ENCODE data around the gene GRAMD1C.
A peak's percentile ranks its signal among the peaks of the same experiment; 100 is the strongest.

Gene GRAMD1C

DNA sequence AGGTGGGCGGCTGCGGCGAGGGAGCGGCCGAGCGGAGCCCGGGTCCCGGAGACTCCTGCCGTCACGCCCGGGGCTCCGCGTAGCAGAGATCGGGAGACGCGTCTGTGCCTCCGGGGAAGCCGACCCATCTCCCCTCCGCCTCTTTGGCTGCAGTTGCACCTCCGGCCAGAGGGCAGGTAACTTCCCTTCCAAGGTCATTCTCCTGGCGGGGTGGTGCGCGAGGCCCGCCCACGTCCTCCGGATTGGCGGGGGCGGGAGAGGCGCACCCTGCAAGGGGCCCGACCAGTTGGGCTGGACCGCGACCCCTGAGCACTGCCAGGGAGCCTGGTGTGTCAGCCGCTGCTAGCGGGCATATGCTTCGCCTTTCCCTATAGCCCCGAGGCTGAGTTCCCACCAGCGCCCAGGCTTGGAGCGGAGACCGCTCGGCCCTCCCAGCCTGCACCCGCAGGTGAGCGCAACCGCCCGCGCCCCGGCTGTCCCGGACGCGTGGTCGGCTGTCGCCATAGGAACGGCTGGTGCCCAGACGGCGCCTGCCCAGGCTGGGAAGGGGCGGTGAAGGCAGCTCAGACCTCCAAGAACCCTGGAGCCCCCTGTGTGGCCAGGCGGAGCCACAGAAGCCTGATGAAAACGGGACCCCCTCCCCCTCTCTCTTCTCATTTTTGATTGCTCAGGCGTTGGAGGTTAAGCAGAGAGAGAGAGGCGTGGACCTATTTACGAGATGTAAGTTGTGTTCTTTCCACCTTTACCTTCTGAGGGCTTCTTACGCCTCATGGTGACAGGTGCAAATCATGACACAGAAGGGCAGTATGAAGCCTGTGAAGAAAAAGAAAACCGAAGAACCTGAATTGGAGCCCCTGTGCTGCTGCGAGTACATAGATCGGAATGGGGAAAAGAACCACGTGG is 109.7 kb downstream of the GRAMD1C start:
- no peaks in the 10 kb centered on the region for H3K9me3 Mint-ChIP-seq
- H3K4me1 Mint-ChIP-seq (ENCODE audit: low read depth) = peaks cover 8% of the 10 kb centered on the region
- H3K27me3 Mint-ChIP-seq (ENCODE audit: low read depth) = peaks cover 53% of the 10 kb centered on the region
- DNase-seq (ENCODE audit: low spot score) = no peak
- H3K36me3 Mint-ChIP-seq (ENCODE audit: low read depth) = no peaks in the 10 kb centered on the region
- no peak overlapping the region for H3K27ac Mint-ChIP-seq
- peak overlapping the region; percentile 60 for H3K4me3 Mint-ChIP-seq

DNA sequence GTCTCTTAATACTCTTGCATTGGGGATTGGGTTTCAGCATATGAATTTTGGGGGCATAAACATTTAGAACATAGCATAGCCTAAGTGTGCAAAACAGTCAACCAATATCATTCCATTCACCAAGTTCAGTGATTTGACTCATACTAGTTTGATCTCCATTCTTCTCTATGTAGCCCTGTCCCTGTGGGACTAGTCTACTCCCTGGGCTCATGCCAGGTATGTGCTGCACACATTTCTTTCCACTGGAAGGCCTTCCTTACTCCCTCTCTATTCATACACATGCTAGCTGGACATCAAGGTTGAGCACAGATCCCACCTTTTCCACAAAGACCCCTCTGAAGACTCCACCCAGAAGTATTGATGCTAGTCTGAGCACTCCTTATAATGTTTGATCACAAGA is 114.3 kb downstream of the GRAMD1C start:
- H3K4me3 Mint-ChIP-seq = no peak overlapping the region
- peaks cover 11% of the 10 kb centered on the region for H3K4me1 Mint-ChIP-seq (ENCODE audit: low read depth)
- no peak for DNase-seq (ENCODE audit: low spot score)
- no peak overlapping the region for H3K27ac Mint-ChIP-seq
- H3K9me3 Mint-ChIP-seq = no peaks in the 10 kb centered on the region
- peaks cover 29% of the 10 kb centered on the region for H3K27me3 Mint-ChIP-seq (ENCODE audit: low read depth)
- no peaks in the 10 kb centered on the region for H3K36me3 Mint-ChIP-seq (ENCODE audit: low read depth)

GRCh38 chr3:113953677-113954076 is 115.1 kb downstream of the GRAMD1C start:
- Mint-ChIP-seq H3K9me3 (no peaks in the 10 kb centered on the region), H3K27ac (no peak overlapping the region), H3K4me1 (ENCODE audit: low read depth) (peaks cover 10% of the 10 kb centered on the region), H3K4me3 (no peak overlapping the region), H3K27me3 (ENCODE audit: low read depth) (peaks cover 26% of the 10 kb centered on the region), H3K36me3 (ENCODE audit: low read depth) (no peaks in the 10 kb centered on the region)
- DNase-seq (ENCODE audit: low spot score) = no peak

DNA sequence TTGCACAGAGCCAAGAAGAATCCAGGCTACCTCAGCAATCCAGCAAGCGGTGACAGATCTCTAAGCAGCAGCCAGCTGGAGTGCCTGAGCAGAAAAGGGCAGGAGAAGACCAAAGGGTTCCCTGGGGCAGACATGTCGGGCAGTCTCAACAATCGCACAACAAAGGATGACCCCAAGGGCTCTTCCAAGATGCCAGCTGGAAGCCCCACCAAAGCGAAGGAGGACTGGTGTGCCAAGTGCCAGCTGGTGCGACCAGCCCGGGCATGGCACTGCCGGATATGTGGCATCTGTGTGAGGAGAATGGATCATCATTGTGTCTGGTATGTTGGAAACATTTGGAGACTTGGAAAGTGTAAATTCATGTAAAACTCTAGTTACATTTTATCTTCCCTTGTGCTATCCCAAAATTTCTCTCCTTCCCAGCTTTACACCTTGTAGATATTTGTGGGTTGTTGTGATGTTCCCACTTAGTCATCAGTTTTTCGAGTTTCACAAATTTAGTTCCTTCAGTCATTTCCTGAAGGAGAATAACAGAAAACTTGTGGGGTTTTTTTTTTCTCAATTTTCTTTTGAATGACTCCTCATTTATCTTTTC is 115.6 kb downstream of the GRAMD1C start:
- H3K27ac Mint-ChIP-seq = no peak overlapping the region
- no peaks in the 10 kb centered on the region for H3K9me3 Mint-ChIP-seq
- peaks cover 21% of the 10 kb centered on the region for H3K27me3 Mint-ChIP-seq (ENCODE audit: low read depth)
- no peak overlapping the region for H3K4me3 Mint-ChIP-seq
- H3K36me3 Mint-ChIP-seq (ENCODE audit: low read depth) = no peaks in the 10 kb centered on the region
- H3K4me1 Mint-ChIP-seq (ENCODE audit: low read depth) = peaks cover 6% of the 10 kb centered on the region
- DNase-seq (ENCODE audit: low spot score) = no peak

DNA sequence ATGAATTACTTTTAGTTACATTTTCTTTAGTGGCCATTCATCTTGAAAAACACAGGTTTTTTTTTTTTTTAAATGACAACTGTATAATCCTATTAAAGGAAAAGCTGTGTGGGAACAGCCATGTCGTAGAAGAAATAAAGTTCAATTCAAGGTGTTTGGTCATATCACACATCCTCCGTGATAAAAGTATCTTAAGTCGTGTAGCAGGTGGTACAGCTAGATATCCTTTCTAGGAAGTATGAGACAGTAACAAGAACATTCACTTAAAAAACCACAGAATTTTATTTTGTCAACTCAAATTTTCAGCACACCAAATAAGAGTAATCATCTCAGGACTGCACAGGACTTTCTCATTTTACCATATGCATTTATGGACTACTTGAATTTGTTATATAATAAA is 125.3 kb downstream of the GRAMD1C start:
- Mint-ChIP-seq H3K27me3 (ENCODE audit: low read depth) (no peaks in the 10 kb centered on the region), H3K4me1 (ENCODE audit: low read depth) (peaks cover 11% of the 10 kb centered on the region), H3K4me3 (no peak overlapping the region), H3K36me3 (ENCODE audit: low read depth) (no peaks in the 10 kb centered on the region), H3K9me3 (no peaks in the 10 kb centered on the region), H3K27ac (no peak overlapping the region)
- no peak for DNase-seq (ENCODE audit: low spot score)

GRCh38 chr3:113966172-113966571 is 127.6 kb downstream of the GRAMD1C start:
- no peaks in the 10 kb centered on the region for H3K9me3 Mint-ChIP-seq
- DNase-seq (ENCODE audit: low spot score) = no peak
- H3K36me3 Mint-ChIP-seq (ENCODE audit: low read depth) = no peaks in the 10 kb centered on the region
- no peak overlapping the region for H3K4me3 Mint-ChIP-seq
- H3K27me3 Mint-ChIP-seq (ENCODE audit: low read depth) = peaks cover 6% of the 10 kb centered on the region
- peaks cover 11% of the 10 kb centered on the region for H3K4me1 Mint-ChIP-seq (ENCODE audit: low read depth)
- no peak overlapping the region for H3K27ac Mint-ChIP-seq

GRCh38 chr3:113968986-113969385 is 130.4 kb downstream of the GRAMD1C start:
- H3K4me3 Mint-ChIP-seq = no peak overlapping the region
- peaks cover 2% of the 10 kb centered on the region for H3K36me3 Mint-ChIP-seq (ENCODE audit: low read depth)
- H3K27ac Mint-ChIP-seq = no peak overlapping the region
- no peak for DNase-seq (ENCODE audit: low spot score)
- H3K9me3 Mint-ChIP-seq = peaks cover 17% of the 10 kb centered on the region
- H3K27me3 Mint-ChIP-seq (ENCODE audit: low read depth) = peaks cover 6% of the 10 kb centered on the region
- peaks cover 7% of the 10 kb centered on the region for H3K4me1 Mint-ChIP-seq (ENCODE audit: low read depth)

- Mint-ChIP-seq H3K4me1 (ENCODE audit: low read depth) (no peaks in the 10 kb centered on the region), H3K27ac (no peak overlapping the region), H3K36me3 (ENCODE audit: low read depth) (peaks cover 2% of the 10 kb centered on the region), H3K27me3 (ENCODE audit: low read depth) (no peaks in the 10 kb centered on the region), H3K9me3 (peaks cover 17% of the 10 kb centered on the region), H3K4me3 (no peak overlapping the region)
- no peak for DNase-seq (ENCODE audit: low spot score)
These were observed 139.2 kb downstream of the GRAMD1C start for GRCh38 chr3:113977822-113978221.

- H3K36me3 Mint-ChIP-seq (ENCODE audit: low read depth) = no peaks in the 10 kb centered on the region
- H3K27ac Mint-ChIP-seq = no peak overlapping the region
- no peaks in the 10 kb centered on the region for H3K4me1 Mint-ChIP-seq (ENCODE audit: low read depth)
- no peak for DNase-seq (ENCODE audit: low spot score)
- peaks cover under 1% of the 10 kb centered on the region for H3K9me3 Mint-ChIP-seq
- H3K4me3 Mint-ChIP-seq = no peak overlapping the region
- H3K27me3 Mint-ChIP-seq (ENCODE audit: low read depth) = no peaks in the 10 kb centered on the region
These were observed 141.3 kb downstream of the GRAMD1C start for GRCh38 chr3:113979916-113980315.

GRCh38 chr3:113981803-113982202 is 143.2 kb downstream of the GRAMD1C start:
- Mint-ChIP-seq H3K36me3 (ENCODE audit: low read depth) (no peaks in the 10 kb centered on the region), H3K27me3 (ENCODE audit: low read depth) (no peaks in the 10 kb centered on the region), H3K27ac (no peak overlapping the region), H3K4me1 (ENCODE audit: low read depth) (no peaks in the 10 kb centered on the region), H3K9me3 (no peaks in the 10 kb centered on the region), H3K4me3 (no peak overlapping the region)
- no peak for DNase-seq (ENCODE audit: low spot score)

GRCh38 chr3:113983544-113983943 is 145.0 kb downstream of the GRAMD1C start:
- no peaks in the 10 kb centered on the region for H3K4me1 Mint-ChIP-seq (ENCODE audit: low read depth)
- no peaks in the 10 kb centered on the region for H3K9me3 Mint-ChIP-seq
- H3K27ac Mint-ChIP-seq = no peak overlapping the region
- H3K4me3 Mint-ChIP-seq = no peak overlapping the region
- H3K36me3 Mint-ChIP-seq (ENCODE audit: low read depth) = no peaks in the 10 kb centered on the region
- no peaks in the 10 kb centered on the region for H3K27me3 Mint-ChIP-seq (ENCODE audit: low read depth)
- no peak for DNase-seq (ENCODE audit: low spot score)

DNA sequence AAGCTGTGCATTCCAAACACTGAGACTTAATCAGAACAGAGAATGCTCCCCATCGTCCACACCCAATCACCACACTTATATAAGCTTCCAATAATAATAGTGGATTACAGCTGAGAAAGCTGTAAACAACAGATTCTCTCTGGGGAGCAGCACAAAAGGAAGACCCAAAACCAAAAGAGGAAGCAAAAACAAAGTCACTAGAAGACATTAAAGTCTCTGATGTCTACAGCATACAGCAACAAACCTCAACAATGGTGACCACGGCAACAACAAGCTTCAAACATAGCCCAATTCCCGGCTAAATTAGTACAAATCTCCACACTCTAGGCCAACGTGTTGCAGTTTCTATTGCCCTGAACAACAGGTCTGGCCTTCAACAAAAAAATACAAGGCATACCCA is 147.0 kb downstream of the GRAMD1C start:
- no peaks in the 10 kb centered on the region for H3K36me3 Mint-ChIP-seq (ENCODE audit: low read depth)
- H3K9me3 Mint-ChIP-seq = no peaks in the 10 kb centered on the region
- H3K4me1 Mint-ChIP-seq (ENCODE audit: low read depth) = no peaks in the 10 kb centered on the region
- no peaks in the 10 kb centered on the region for H3K27me3 Mint-ChIP-seq (ENCODE audit: low read depth)
- H3K27ac Mint-ChIP-seq = no peak overlapping the region
- no peak overlapping the region for H3K4me3 Mint-ChIP-seq
- no peak for DNase-seq (ENCODE audit: low spot score)
